GM12875 (cell line): ENCODE results near the gene KRTAP10-9.
"Not testable (repeated sequence)": the region's sequence is repeated elsewhere in the genome, so short reads cannot be mapped to it uniquely, and the experiment has no call there.

Experiments
- H3K4me3 ChIP-seq: one replicate; pipeline ENCODE4 v1.5.1; 2011; ENCODE audit warnings: low read depth, low read length, control low read depth
- TF ChIP-seq, protein P1 (sequence below): IDR thresholded peaks from 2 replicates; pipeline ENCODE4 v1.5.1; 2011; ENCODE audit warnings: low read depth, mild to moderate bottlenecking, control low read depth, inconsistent platforms, low read length, moderate library complexity, borderline replicate concordance; ENCODE audit not compliant: insufficient read depth

KRTAP10-9 gene

DNA sequence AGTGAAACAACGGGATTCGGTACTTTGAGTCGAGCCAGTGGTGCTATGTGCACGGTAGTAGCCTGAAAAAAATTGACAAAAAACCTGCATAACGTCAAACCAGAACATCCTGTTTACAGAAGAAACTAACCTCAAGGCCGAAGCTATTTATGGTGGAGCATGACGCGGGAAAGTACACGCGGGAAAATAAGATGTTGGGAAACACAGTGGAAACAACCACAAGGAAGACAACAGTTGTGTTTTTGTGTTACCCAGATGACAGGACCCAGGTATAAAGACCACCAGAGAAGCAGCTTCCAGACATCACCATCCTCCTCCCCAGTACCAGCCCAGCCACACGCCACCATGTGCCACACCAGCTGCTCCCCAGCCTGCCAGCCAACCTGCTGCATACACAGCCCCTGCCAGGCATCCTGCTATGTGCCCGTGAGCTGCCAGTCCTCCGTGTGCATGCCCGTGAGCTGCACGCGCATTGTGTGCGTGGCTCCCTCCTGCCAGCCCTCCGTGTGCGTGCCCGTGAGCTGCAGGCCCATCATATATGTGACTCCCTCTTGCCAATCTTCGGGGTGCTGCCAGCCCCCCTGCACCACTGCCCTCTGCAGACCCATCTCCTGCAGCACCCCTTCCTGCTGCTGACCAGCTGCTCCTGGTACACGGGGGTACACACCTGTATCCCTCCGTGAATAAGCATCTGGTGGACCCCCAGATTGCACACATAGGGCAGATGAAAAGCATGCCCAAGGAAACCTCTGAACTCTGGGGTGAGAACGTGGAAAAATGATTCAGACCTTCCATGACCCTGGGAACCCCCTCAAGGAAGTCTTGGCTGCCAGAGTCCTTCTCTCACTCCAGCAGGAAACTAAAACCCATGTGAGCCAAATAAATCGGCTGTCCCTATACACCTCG lies 31.0 kb downstream of the KRTAP10-9 start, which contains the start of gene KRTAP12-3:
TSS of gene KRTAP12-3 (plus strand) at position 298 of the 906 bp plus-strand sequence. CDS start at position 346, 48 bp downstream.
- TF ChIP-seq, protein P1, sequence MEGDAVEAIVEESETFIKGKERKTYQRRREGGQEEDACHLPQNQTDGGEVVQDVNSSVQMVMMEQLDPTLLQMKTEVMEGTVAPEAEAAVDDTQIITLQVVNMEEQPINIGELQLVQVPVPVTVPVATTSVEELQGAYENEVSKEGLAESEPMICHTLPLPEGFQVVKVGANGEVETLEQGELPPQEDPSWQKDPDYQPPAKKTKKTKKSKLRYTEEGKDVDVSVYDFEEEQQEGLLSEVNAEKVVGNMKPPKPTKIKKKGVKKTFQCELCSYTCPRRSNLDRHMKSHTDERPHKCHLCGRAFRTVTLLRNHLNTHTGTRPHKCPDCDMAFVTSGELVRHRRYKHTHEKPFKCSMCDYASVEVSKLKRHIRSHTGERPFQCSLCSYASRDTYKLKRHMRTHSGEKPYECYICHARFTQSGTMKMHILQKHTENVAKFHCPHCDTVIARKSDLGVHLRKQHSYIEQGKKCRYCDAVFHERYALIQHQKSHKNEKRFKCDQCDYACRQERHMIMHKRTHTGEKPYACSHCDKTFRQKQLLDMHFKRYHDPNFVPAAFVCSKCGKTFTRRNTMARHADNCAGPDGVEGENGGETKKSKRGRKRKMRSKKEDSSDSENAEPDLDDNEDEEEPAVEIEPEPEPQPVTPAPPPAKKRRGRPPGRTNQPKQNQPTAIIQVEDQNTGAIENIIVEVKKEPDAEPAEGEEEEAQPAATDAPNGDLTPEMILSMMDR, result no peak
- no peak within 1 kb of the TSS for H3K4me3 ChIP-seq

DNA sequence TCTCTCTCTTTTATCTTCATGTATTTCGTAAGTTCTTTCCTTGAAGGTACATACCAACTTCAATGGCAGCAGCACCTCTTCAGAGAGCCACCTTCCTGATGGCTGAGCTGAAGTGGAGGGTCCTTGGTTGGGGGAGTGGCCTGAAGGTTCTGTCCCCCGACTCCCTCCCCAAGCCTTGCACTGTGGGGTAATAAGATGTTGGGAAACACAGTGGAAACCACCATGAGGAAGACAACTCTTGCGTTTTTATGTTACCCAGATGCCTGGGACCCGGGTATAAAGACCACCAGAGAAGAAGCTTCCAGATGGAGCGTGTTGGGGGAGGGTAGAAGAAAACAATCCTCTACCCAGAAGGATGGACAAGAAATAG lies 31.6 kb downstream of the KRTAP10-9 start:
- TF ChIP-seq, protein P1, result no peak

DNA sequence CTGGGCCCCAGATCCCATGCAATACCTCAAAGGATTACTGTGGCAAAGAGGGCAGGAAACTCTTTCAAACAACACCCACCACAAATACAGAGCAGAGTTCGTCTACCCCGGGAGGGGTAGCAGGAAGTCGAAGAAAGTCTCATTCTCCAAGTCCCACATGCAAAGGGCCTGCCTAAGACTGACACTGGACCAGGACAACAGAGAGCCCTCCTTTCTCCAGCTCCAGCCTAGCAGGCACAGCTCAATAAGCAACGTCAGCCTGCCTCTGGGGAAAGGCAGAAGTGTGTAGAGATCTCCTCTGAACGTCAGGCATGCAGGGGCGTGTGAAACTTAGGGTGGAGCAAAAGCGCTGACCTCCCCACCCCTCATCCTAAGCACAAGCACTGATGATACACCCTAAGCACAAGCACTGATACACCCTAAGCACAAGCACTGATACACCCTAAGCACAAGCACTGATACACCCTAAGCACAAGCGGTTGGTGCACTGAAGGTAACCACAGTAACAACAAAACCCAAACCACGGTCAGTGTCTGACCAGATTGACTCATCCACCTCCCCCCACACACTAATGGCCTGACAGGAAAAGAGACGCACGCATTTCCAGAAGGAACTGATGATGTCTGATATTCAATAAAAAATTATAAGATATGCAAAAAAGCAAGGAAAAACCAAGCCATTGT lies 32.2 kb downstream of the KRTAP10-9 start:
- TF ChIP-seq, protein P1, result no peak

More for the DNA sequence above, 31.6 kb downstream of the KRTAP10-9 start:
- H3K4me3 ChIP-seq, result no peak overlapping the region

DNA sequence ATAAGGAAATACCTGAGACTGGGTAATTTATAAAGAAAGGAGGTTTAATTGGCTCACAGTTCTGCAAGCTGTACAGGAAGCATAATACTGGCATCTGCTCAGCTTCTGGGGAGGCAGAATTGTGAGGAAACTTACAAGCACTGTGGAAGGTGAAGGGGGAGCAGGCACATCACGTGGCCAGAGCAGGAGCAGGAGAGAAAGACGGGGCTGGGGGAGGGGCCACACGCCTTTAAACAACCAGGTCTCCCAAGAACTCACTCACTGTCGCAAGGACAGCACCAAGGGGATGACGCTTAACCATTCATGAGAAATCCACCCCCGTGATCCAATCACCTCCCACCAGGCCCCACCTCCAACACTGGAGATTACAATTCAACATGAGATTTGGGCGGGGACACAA lies 34.7 kb downstream of the KRTAP10-9 start:
- H3K4me3 ChIP-seq, result not testable (repeated sequence)

More for the DNA sequence above, 32.2 kb downstream of the KRTAP10-9 start:
- H3K4me3 ChIP-seq, result no peak overlapping the region

DNA sequence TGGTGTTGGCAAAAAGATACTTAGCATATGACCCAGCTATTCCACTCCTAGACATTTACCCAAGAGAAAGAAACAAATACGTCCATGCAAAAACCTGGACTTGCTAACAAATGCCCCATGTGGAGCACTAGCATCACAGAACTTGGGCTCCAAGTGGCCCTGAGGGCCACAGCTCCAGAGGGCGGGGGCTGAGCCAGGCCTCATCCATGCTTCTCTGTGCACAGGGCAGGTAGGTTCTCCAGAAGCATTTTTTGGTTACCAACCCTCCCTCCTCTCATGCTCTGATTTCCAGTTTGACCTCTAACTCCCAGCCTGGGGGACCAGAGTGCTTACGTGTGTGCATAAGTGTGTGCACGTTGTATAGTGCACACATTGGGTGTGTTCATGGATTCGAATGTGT lies 37.8 kb downstream of the KRTAP10-9 start:
- H3K4me3 ChIP-seq, result no peak overlapping the region
- TF ChIP-seq, protein P1, result no peak

DNA sequence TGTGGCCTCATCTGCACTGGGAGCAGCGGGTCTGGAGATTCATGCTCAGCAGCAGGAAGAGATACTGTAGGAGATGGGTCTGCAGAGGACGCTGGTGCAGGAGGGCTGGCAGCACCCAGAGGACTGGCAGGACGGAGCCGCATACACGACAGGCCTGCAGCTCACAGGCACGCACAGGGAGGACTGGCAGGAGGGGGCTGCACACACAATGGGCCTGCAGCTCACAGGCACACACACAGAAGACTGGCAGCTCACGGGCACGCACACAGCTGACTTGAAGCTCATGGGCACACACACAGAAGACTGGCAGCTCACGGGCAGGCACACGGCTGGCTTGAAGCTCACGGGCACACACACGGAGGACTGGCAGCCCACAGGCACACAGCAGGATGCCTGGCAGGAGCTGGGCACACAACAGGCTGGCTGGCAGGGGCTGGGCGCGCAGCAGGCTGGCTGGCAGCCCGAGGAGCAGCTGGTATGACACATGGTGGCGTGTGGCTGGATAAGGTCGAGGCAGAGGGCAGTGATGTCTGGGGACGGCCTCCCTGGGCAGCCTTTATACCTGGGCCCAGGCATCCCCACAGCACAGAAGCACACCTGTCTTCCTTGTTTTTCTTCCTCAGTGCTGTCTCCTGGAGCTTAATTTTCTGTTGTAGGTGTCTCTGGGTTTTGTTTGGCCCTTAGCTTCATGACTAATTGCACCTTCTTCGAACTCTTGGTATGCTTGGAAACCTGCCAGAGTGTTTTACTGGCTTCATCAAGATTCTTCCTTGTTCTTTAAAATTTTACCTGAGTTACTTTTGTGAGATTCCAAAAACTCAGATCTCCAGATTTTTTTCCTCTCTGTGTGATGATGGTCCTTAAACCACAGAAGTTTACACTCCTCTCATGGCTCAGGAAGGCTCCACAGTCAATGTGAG lies 39.8 kb downstream of the KRTAP10-9 start, which contains the start of gene KRTAP12-2:
TSS of gene KRTAP12-2 (minus strand) at position 527 of the 920 bp plus-strand sequence. CDS start at position 486, 41 bp downstream.
- TF ChIP-seq, protein P1, result no peak
- no peak within 1 kb of the TSS for H3K4me3 ChIP-seq

DNA sequence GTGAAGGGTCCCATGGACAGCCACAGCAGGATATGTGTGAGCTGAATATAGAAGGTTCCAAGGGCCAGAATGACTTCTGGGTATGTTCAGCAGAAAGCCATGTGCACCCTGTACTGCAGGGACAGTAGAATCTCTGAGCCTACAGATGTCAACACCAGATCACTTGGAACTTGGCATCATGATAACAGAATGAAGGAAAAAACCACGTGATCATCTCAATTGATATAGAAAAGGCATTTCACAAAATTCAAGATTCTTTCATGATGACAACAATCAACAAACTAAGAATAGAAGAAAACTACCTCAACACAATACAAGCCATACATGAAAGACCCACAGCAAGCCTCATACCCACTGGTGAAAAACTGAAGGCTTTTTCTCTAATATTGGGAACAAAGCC lies 40.7 kb downstream of the KRTAP10-9 start:
- H3K4me3 ChIP-seq, result no peak overlapping the region
- TF ChIP-seq, protein P1, result no peak
